ENCODE results near the gene PRUNE2.

PRUNE2 gene

DNA sequence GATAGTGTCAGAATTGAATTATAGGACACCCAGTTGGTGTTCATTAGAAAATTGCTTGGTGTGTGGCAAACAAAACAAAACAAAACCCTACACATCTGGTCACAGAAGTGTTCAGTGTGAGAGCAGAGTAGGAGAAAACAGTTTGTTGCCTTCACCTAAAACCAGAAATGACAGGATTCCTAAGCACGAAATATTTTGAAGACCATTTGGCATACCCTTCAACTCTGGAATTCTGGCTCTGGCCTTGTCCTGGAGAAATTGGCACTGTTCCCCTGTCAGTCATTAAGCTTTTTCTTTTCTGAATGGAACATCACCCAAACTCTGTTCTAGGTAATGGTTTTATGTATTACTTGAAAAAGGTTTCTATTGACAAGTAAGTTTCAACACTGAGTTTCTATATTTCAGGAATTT is 251.9 kb downstream of the PRUNE2 start:
- H3K4me3 ChIP-seq (ENCODE audit: insufficient read depth, low read length, poor library complexity, severe bottlenecking), result no peak overlapping the region
- H3K27ac ChIP-seq (ENCODE audit: low read depth, low read length), result no peak overlapping the region
- no peak overlapping the region for H3K4me2 ChIP-seq (ENCODE audit: low read depth, low read length, poor library complexity, severe bottlenecking)
- H3K79me2 ChIP-seq (ENCODE audit: insufficient read depth, low read length), result no peaks in the 10 kb centered on the region
- H4K20me1 ChIP-seq (ENCODE audit: low read depth, low read length), result no peaks in the 10 kb centered on the region
- H3K27me3 ChIP-seq (ENCODE audit: low read length), result no peaks in the 10 kb centered on the region
- H2AFZ ChIP-seq (ENCODE audit: low read depth, low read length, severe bottlenecking), result no peak overlapping the region
- no peak overlapping the region for H3K9ac ChIP-seq (ENCODE audit: low read length)
- no peaks in the 10 kb centered on the region for H3K9me2 ChIP-seq (replicated peaks; ENCODE audit: insufficient read depth, low read length)
- H3F3A ChIP-seq (ENCODE audit: insufficient read depth), result no peaks in the 10 kb centered on the region
- no peak for TF ChIP-seq EZH2phosphoT487 (conservative IDR thresholded peaks at IDR 0.05; ENCODE audit: low read length)
- no peak for TF ChIP-seq CTCF (IDR thresholded peaks at IDR 0.05; ENCODE audit: insufficient read depth, low read length, poor library complexity, severe bottlenecking)
- H3K9me3 ChIP-seq (ENCODE audit: insufficient read depth, low read length), result no peaks in the 10 kb centered on the region
- no peaks in the 10 kb centered on the region for H3K36me3 ChIP-seq (ENCODE audit: low read length)

DNA sequence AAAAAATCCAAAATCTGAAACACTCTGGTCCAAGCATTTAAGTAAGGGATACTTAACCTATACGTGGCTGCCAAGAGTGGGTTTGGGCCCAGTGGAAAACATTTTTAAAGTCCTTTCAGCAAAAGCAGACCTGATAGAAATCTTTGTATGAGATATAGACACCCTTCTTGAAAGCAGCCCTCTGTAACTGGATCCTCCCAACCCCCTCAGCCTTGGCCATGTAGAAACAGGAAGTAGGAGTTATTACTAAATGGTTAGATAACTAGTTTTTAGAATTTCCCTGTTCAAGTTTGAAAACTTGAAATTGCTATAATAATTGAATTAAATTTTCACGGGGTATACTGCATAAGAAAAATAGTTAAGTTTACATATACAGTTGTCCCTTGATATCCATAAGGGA is 253.0 kb downstream of the PRUNE2 start:
- Histone ChIP-seq H3K4me2 (ENCODE audit: low read depth, low read length, poor library complexity, severe bottlenecking) (no peak overlapping the region), H3K9me3 (ENCODE audit: insufficient read depth, low read length) (no peaks in the 10 kb centered on the region), H3K4me3 (ENCODE audit: insufficient read depth, low read length, poor library complexity, severe bottlenecking) (no peak overlapping the region), H3K27me3 (ENCODE audit: low read length) (no peaks in the 10 kb centered on the region), H3K27ac (ENCODE audit: low read depth, low read length) (no peak overlapping the region), H3K9me2 (replicated peaks; ENCODE audit: insufficient read depth, low read length) (no peaks in the 10 kb centered on the region), H3K36me3 (ENCODE audit: low read length) (no peaks in the 10 kb centered on the region), H2AFZ (ENCODE audit: low read depth, low read length, severe bottlenecking) (no peak overlapping the region), H3F3A (ENCODE audit: insufficient read depth) (no peaks in the 10 kb centered on the region), H3K79me2 (ENCODE audit: insufficient read depth, low read length) (no peaks in the 10 kb centered on the region), H4K20me1 (ENCODE audit: low read depth, low read length) (no peaks in the 10 kb centered on the region), H3K9ac (ENCODE audit: low read length) (no peak overlapping the region)
- TF ChIP-seq EZH2phosphoT487 (conservative IDR thresholded peaks at IDR 0.05; ENCODE audit: low read length) (no peak), CTCF (IDR thresholded peaks at IDR 0.05; ENCODE audit: insufficient read depth, low read length, poor library complexity, severe bottlenecking) (no peak)

- Histone ChIP-seq H3F3A (ENCODE audit: insufficient read depth) (no peaks in the 10 kb centered on the region), H4K20me1 (ENCODE audit: low read depth, low read length) (no peaks in the 10 kb centered on the region), H3K4me3 (ENCODE audit: insufficient read depth, low read length, poor library complexity, severe bottlenecking) (no peak overlapping the region), H3K79me2 (ENCODE audit: insufficient read depth, low read length) (no peaks in the 10 kb centered on the region), H3K9me3 (ENCODE audit: insufficient read depth, low read length) (no peaks in the 10 kb centered on the region), H2AFZ (ENCODE audit: low read depth, low read length, severe bottlenecking) (no peak overlapping the region), H3K9me2 (replicated peaks; ENCODE audit: insufficient read depth, low read length) (no peaks in the 10 kb centered on the region), H3K4me2 (ENCODE audit: low read depth, low read length, poor library complexity, severe bottlenecking) (no peak overlapping the region), H3K27me3 (ENCODE audit: low read length) (no peaks in the 10 kb centered on the region), H3K9ac (ENCODE audit: low read length) (no peak overlapping the region), H3K36me3 (ENCODE audit: low read length) (no peaks in the 10 kb centered on the region), H3K27ac (ENCODE audit: low read depth, low read length) (no peak overlapping the region)
- no peak for TF ChIP-seq CTCF (IDR thresholded peaks at IDR 0.05; ENCODE audit: insufficient read depth, low read length, poor library complexity, severe bottlenecking)
- TF ChIP-seq EZH2phosphoT487 (conservative IDR thresholded peaks at IDR 0.05; ENCODE audit: low read length), result no peak
Measured at GRCh38 chr9:76651119-76651705, 254.7 kb downstream of the PRUNE2 start.
